T follicular helper cell (primary cell): ENCODE data around the gene MSI2.

Source experiments
- DNase-seq: peaks from one replicate; pipeline ENCODE4 v3.0.0-alpha.2; 2020; ENCODE audit warnings: low read depth

Gene MSI2

GRCh38 chr17:57578608-57579225, 322.4 kb downstream of the MSI2 start:
- DNase-seq, result no peak

DNA sequence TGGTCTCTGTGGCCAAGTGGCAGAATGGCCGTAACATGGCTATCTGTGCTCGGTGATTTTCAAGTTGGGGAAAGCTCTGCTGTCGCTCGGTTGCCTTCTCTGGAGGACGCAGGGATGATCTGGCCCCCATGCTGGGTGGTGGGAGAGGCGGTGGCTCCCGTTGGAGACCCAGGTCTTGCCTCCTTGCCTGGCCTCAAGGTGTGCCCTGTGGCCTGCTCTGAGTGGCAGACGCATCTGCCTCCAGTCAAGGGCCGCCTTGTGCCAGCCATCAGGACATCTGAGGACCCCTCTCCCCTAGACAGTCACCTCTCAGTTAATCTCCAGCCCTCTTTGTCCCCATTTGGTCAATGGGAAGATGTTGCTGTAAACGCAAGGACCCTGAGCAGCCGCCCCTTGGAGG, 322.9 kb downstream of the MSI2 start:
- DNase-seq, result no peak

- no peak for DNase-seq
These were observed 323.9 kb downstream of the MSI2 start for GRCh38 chr17:57580055-57580739.

- DNase-seq, result no peak
These were observed 326.8 kb downstream of the MSI2 start for GRCh38 chr17:57582881-57583756.

DNA sequence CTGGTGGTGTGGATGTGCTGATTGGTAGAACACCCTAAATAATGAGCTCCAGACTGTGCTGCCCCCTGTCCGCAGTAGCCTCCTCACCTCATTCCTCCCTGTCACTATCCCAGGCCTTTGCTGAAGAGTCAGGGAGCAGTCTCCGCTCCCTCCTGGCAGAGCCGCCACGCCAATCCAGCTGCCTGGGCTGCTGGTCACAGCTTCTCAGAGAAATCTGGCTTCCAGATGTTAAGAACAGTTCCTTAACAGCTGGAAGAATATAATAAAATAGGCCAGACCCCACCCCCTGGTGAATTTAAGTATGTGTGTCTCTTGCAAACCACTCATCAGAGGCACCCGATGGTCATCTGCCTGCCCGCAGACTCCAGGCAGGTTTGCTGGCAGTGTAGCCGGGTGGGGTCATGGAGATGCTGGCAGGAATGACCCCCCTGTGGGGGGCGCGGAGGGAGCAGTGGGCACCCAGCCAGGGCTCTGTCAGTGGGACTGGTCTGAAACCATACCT, 327.8 kb downstream of the MSI2 start:
- DNase-seq, result no peak

- DNase-seq, result no peak
These were observed 329.2 kb downstream of the MSI2 start for GRCh38 chr17:57585341-57586195.

- DNase-seq, result no peak
These were observed 329.9 kb downstream of the MSI2 start for GRCh38 chr17:57586196-57586740.

- no peak for DNase-seq
These were observed 330.4 kb downstream of the MSI2 start for GRCh38 chr17:57586742-57587141.

DNA sequence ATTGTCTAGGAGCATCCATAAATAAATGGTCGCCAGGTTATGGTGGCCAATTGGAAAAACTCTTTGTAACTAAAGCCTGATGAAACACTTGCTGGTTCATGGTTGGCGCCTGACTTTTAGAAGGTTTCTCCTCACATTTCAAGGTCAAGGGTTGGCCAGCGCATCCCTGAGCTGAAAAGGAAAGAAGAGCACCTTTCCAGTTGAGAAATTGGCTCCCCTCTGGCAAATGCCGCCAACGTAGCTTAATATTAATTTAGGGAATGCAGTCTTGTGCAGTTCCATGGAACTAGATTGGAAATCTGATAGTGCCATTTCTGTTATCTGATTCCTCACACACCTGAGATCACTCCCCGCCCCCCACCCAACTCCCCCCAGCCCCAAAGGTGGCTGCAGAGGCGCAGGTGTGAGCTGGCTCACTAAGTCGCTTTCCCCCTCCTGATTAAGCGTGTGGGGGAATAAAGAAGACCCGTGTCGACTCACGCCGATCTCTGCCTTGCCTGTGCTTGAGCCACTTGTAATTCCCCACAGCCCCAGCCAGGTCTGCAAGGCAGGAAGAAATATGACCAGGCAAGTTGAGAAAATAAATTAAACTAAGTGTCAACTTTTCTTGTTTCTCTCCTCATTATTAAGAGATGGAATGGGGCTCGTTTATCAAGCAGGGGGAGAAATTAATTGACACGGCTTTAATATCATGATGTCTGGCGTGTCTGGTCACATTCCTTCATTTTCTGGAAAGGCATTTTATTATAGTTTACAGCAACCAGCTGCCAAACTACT, 331.1 kb downstream of the MSI2 start:
- no peak for DNase-seq

DNA sequence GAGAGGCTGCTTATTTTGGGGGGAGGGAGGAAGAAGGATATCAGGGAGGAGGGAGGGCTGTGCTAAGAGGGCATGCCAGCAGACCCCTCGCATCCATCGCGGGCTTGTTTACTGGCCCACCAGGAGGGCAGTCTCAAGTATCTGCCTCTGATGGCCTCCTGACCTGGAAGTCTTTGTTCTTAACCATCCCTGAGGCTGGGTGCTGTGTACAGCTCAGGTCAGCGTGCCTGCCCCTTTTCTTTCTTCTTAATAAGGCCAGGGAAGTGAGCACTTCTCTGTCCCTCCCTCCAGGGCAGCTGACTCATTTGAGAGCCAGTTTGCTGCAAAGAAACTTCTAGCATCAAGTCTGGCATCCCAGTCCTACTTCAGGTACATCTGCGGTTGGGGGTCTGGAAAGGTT, 331.8 kb downstream of the MSI2 start:
- DNase-seq, result no peak

DNA sequence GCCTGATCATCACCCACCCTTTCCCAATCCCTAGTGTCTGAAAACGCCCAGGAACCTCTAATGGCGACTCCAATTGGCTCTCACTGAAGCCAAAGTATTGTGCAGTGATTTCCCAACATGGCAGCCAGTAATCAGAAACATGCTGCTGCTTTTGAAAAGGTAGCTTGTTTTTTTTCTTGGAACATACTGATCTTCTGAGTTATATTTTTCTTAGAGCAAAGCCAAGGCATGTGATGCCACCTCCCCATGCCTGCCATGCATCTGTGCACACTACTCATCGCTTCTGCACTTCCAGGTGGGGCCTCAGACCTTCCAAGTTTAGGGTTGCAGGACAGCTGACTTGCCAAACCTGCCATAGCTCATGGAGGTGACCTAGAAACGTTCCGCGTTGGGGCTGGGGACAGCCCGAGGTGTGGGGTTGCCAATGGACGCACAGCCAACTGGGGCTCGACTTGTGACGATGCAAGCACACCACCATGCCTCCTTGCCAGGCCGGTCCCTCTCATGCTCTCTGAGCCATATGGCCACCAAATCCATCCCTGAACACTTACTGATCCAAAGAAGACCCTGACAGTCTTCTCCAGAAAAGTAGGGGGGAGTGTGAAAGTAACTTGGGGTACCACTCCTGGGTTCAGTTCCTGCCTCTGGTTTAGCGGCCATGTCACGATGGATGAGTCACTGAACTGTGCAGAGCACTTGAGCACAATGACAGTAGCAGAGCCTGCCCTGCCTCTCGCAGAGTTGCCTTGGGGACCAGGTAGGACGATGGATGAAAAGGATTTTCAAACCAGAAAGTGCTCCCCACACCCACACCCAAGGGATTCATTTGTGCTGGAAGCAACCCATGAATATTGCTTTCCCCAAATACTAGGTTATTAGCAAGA, 333.1 kb downstream of the MSI2 start:
- no peak for DNase-seq

GRCh38 chr17:57593739-57594462, 337.6 kb downstream of the MSI2 start:
- DNase-seq, result no peak

GRCh38 chr17:57594767-57595166, 338.4 kb downstream of the MSI2 start:
- DNase-seq, result no peak

GRCh38 chr17:57595426-57595825, 339.1 kb downstream of the MSI2 start:
- no peak for DNase-seq

DNA sequence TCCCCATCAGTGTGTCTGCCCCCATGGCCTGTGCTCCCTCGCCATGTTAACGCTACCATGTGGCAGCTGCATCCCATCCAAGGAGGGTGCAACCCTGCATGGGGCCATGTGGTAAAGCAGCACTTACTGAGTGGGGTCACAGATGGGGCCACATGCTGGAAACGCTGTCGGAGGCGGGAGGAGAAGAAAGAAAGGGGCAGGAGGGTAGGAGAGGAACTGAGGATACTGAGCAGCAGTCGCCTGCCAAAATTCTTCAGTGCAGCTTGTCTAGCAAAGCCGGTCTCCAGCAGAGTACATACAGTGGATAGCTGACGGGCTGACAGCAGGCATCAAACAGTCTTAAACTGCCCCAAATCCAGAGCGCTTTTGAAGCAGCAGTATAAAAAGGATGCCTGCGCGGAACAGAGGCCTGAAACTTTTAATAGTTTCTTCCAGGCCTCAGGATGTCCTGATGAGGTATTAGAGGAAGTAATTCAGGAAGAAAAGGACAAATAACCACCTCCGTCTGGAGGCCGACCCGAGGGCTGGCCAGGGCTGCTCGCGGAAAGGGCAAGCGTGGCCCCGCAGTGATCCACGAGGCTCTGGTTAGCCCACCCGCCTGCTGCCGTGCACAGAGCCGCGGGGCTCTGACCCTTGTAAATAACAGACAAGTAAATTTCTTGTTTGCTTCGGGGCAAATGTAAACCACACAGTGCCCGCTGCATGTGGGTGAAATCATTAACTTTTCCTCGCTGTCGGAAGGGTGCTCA, 339.8 kb downstream of the MSI2 start:
- no peak for DNase-seq

DNA sequence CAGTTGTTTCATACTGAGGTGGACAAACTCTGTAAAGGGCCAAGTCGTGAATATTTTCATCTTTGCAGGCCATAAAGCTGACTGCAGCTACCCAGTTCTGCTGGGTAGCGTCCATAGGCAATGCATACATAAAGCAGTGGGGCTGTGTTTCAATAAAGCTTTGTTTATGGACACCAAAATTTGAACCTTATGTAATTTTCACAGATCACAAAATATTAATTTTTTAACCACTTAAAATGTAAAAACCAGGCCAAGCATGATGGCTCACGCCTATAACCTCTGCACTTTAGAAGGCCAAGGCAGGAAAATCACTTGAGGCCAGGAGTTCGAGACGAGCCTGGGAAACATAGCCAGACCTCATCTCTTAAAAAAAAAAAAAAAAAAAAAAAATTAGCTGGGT, 340.8 kb downstream of the MSI2 start:
- no peak for DNase-seq

DNA sequence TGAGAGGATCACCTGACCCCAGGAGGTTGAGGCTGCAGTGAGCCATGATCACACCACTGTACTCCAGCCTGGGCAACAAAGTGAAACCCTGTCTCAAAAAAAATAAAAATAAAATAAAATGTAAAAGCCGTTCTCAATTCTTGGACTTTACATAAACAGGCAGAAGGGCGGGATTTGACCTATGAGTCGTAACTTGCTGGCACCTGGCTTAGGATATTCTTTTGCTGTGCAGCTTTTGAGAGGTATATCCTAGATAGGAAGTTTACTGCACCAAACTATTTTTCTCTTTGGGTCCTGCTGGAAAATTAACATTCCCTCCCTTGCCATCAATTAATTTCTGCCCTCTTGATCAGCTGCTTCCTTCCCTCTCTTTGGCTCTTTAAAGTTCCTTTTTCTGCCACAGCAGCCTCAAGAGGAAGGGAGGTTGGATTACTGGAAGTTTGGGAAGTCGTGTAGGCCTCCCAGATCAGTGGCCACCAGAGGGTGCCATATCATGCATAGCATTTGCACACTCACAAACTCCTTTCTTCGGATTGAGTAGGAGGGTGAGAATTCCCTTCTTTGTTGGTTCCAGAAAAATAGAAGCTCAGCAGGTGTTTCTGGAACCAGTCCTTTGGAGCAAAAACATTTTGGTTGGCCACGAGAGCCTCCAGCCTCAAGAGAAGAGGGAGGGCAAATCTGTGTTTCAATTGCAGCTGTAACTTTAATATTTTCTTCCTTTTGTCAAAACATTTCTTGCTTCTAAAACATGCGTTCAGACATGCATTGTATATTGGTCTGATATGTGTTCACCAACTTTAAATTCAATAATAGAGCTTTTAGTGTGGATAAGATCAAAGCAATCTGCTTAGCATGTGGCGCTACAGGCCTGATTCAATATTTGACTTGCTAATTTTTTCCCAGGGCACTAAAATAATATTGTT, 341.5 kb downstream of the MSI2 start:
- DNase-seq, result no peak
